Tibial nerve (tissue), 4 donors: ENCODE data around the gene PADI4. TPM values are rescaled to one million over a fixed set of nuclear protein-coding genes. Genes with fewer than 3 reads are reported as not detected.

Experiments used
- DNase-seq, 2 donors: peaks; one replicate each; pipeline ENCODE4 v3.0.0-alpha.2; 2019; ENCODE audit warnings: low spot score in 2 of 2
- H3K27ac ChIP-seq, 4 donors: fragments of 200-600 bp; sonication (generic) in 3 of 4; one replicate each; pipeline ENCODE4 v1.5.1; 2017 to 2019; ENCODE audit warnings: mild to moderate bottlenecking in 1 of 4
- H3K27me3 ChIP-seq, 2 donors: fragments of 200-600 bp; sonication (generic) in 1 of 2; one replicate each; pipeline versions ENCODE4 v1.5.1 to v1.6.0; 2017 to 2019
- H3K36me3 ChIP-seq, 3 donors: fragments of 200-600 bp; sonication (generic); one replicate each; pipeline ENCODE4 v1.5.1; 2018 to 2019
- H3K4me1 ChIP-seq, 4 donors: fragments of 200-600 bp; sonication (generic) in 3 of 4; one replicate each; pipeline ENCODE4 v1.5.1; 2017 to 2019
- H3K4me3 ChIP-seq, 4 donors: fragments of 200-600 bp; sonication (generic) in 3 of 4; one replicate each; pipeline ENCODE4 v1.5.1; 2017 to 2019; ENCODE audit warnings: mild to moderate bottlenecking in 1 of 4, moderate library complexity in 1 of 4
- H3K9me3 ChIP-seq, 4 donors: fragments of 200-600 bp; sonication (generic) in 3 of 4; one replicate each; pipeline ENCODE4 v1.5.1; 2017 to 2019
- EP300 ChIP-seq, 2 donors: sonication (generic); formaldehyde crosslinking; IDR thresholded peaks; one replicate each; pipeline ENCODE4 v1.6.1; 2017; ENCODE audit warnings: antibody characterized with exemption in 2 of 2, mild to moderate bottlenecking in 1 of 2
- POLR2A ChIP-seq, 2 donors: fragments of 450-650 bp; IDR thresholded peaks; one replicate each; pipeline ENCODE4 v1.6.1; 2017; ENCODE audit warnings: antibody characterized with exemption in 2 of 2, mild to moderate bottlenecking in 2 of 2, moderate library complexity in 2 of 2
- WGBS, 2 donors: methylation state at CpG; one replicate each; pipeline ENCODE4 v1.1.5; 2018; 5-methylcytosine and 5-hydroxymethylcytosine counted together
- total RNA-seq, 4 donors: library from RNA; depleted of rRNA; stranded (reverse); fragments of >200 nt; gene quantifications; one replicate each; pipeline ENCODE4 v1.1.0, GENCODE V29; 2016
- TF ChIP-seq, protein P1 (sequence below), 5 experiments: fragments of 200-600 bp in 3 of 5; fragments of 450-650 bp in 2 of 5; sonication (generic) in 3 of 5; IDR thresholded peaks; one replicate each; pipeline ENCODE4 v1.5.1; 2016 to 2019; ENCODE audit warnings: antibody characterized with exemption in 5 of 5, mild to moderate bottlenecking in 3 of 5, moderate library complexity in 2 of 5

PADI4 gene
- total RNA-seq, 4 donors from 2014 or later, result not detected

DNA sequence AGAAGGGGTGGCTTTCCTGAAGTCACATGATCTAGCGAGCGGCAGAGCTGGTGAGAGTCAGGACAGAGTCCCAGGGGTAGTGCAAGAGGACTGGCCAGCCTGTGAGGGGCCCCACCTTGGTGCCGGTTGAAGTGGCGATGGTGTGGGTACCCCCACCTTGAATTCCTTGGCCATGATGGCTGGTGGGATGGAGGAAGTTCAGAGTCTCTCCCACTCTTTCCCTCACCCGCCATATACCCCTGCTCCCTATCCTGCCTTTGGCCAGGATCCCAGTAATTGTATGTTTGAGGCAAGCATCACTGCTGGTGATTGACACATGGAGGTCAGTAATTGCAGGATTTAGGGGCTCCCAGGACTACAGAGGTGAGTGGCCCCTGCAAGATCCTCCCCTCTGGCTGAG is 47.3 kb upstream of the PADI4 start:
- no peak for DNase-seq
- no peaks in the 10 kb centered on the region for H3K4me1 ChIP-seq
- peaks cover 0 to 21% of the 10 kb centered on the region in 2 donors for H3K27me3 ChIP-seq
- TF ChIP-seq EP300 (IDR thresholded peaks at IDR 0.05), result no peak
- TF ChIP-seq, protein P1, sequence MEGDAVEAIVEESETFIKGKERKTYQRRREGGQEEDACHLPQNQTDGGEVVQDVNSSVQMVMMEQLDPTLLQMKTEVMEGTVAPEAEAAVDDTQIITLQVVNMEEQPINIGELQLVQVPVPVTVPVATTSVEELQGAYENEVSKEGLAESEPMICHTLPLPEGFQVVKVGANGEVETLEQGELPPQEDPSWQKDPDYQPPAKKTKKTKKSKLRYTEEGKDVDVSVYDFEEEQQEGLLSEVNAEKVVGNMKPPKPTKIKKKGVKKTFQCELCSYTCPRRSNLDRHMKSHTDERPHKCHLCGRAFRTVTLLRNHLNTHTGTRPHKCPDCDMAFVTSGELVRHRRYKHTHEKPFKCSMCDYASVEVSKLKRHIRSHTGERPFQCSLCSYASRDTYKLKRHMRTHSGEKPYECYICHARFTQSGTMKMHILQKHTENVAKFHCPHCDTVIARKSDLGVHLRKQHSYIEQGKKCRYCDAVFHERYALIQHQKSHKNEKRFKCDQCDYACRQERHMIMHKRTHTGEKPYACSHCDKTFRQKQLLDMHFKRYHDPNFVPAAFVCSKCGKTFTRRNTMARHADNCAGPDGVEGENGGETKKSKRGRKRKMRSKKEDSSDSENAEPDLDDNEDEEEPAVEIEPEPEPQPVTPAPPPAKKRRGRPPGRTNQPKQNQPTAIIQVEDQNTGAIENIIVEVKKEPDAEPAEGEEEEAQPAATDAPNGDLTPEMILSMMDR (IDR thresholded peaks at IDR 0.05), result no peak
- no peak for TF ChIP-seq POLR2A (IDR thresholded peaks at IDR 0.05)
- H3K4me3 ChIP-seq, result no peak overlapping the region
- WGBS, 2 donors, result 76 to 78% methylated on average over 5 of the region's 5 CpGs
- peaks cover 0 to 8% (median 0%) of the 10 kb centered on the region in 4 donors for H3K9me3 ChIP-seq
- no peak overlapping the region for H3K27ac ChIP-seq
- no peaks in the 10 kb centered on the region for H3K36me3 ChIP-seq

DNA sequence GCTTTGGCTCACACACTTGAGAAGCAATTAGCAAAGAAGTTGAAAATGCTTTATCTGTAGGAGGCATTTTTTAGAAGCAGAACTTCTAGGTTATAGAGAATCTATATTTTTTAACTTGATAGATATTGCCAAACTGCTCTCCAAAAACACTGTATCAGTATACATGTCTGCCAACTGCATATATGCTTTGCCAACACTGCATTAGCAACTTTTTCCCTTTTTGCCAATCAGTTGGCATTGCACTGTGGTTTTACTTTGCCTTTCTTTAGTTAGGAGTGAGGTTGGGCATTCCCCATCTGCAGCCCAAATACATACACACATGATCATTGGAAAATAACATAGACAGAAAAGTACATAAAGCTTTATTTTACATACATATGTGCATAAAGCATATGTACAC is 44.1 kb upstream of the PADI4 start:
- H3K27me3 ChIP-seq, result peaks cover 0 to 16% of the 10 kb centered on the region in 2 donors
- H3K4me1 ChIP-seq, result no peaks in the 10 kb centered on the region
- no peak overlapping the region for H3K27ac ChIP-seq
- no peaks in the 10 kb centered on the region for H3K36me3 ChIP-seq
- no peak for DNase-seq
- TF ChIP-seq, protein P1 (IDR thresholded peaks at IDR 0.05), result no peak
- TF ChIP-seq POLR2A (IDR thresholded peaks at IDR 0.05) (no peak), EP300 (IDR thresholded peaks at IDR 0.05) (no peak)
- peaks cover 0 to 8% (median 0%) of the 10 kb centered on the region in 4 donors for H3K9me3 ChIP-seq
- H3K4me3 ChIP-seq, result no peak overlapping the region

DNA sequence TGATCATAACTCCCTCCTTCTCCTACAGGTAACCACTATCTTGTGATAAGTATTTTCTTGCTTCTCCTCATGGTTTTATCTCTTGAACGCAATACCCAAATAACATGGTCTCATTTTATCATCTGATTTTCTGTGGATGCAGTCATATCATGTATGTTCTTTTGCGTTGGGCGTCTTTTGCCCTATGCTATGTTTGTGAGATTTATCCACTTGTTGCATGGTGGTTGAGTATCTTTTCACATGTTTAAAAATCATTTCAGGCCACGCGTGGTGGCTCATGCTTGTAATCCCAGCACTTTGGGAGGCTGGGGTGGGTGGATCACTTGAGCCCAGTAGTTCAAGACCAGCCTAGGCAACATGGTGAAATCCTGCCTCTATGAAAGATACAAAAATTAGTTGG is 43.5 kb upstream of the PADI4 start:
- DNase-seq, result no peak
- H3K4me1 ChIP-seq, result no peaks in the 10 kb centered on the region
- TF ChIP-seq, protein P1 (IDR thresholded peaks at IDR 0.05), result no peak
- TF ChIP-seq POLR2A (IDR thresholded peaks at IDR 0.05), result no peak
- no peak for TF ChIP-seq EP300 (IDR thresholded peaks at IDR 0.05)
- WGBS, 2 donors, result 93 to 95% methylated on average over 5 of the region's 5 CpGs
- peaks cover 0 to 8% (median 0%) of the 10 kb centered on the region in 4 donors for H3K9me3 ChIP-seq
- no peaks in the 10 kb centered on the region for H3K36me3 ChIP-seq
- H3K4me3 ChIP-seq, result no peak overlapping the region
- peaks cover 0 to 15% of the 10 kb centered on the region in 2 donors for H3K27me3 ChIP-seq
- H3K27ac ChIP-seq, result no peak overlapping the region

DNA sequence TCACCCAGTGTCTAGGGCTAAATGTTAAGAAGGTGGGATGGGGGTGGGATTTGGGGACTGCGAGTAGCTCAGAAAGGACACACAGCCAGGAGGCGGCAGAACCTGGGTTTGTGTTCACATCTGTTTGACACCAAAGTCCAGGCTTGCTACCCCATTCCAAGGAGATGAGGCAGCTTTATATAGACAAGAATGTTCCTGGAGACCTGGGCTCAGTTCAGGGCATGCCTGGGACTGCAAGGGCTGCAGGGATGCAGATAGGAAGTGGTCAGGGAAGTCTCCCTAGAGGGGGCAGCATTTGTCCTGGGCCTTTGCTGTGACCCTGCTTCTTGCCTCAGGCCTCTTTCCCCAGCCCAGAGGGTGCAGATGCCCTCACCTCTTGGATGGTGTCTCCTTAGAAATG is 42.8 kb upstream of the PADI4 start:
- no peak for DNase-seq
- Histone ChIP-seq H3K4me3 (no peak overlapping the region), H3K4me1 (no peaks in the 10 kb centered on the region), H3K36me3 (no peaks in the 10 kb centered on the region), H3K27ac (no peak overlapping the region), H3K9me3 (peaks cover 0 to 8% (median 0%) of the 10 kb centered on the region in 4 donors), H3K27me3 (peaks cover 0 to 9% of the 10 kb centered on the region in 2 donors)
- TF ChIP-seq, protein P1 (IDR thresholded peaks at IDR 0.05), result no peak
- 52 to 72% methylated on average over 2 of the region's 2 CpGs for WGBS, 2 donors

DNA sequence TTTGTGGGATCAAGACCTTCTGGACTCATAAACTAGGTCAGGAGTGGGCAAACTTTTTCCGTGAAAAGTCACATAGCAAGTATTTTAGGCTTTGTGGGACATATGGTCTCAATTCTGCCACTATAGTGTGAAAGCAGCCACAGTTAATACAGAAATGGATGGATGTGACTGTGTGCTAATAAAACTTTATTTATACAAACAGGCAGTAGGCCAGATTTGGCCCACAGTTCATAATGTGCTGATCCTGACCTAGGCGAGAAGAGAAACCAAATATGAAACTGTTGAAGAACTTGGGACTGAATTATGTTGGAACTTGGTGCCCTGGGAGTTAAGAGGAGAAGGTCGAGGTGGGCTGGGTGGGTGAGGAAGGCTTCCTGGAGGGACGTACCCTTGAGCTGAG is 42.0 kb upstream of the PADI4 start:
- no peak for DNase-seq
- WGBS, 2 donors, result 81 to 90% methylated on average over 4 of the region's 4 CpGs
- H3K4me3 ChIP-seq, result no peak overlapping the region
- H3K27ac ChIP-seq, result no peak overlapping the region
- H3K36me3 ChIP-seq, result no peaks in the 10 kb centered on the region
- TF ChIP-seq POLR2A (IDR thresholded peaks at IDR 0.05), result no peak
- TF ChIP-seq, protein P1 (IDR thresholded peaks at IDR 0.05), result no peak
- no peak for TF ChIP-seq EP300 (IDR thresholded peaks at IDR 0.05)
- peaks cover 0 to 3% of the 10 kb centered on the region in 2 donors for H3K27me3 ChIP-seq
- H3K4me1 ChIP-seq, result no peaks in the 10 kb centered on the region
- H3K9me3 ChIP-seq, result peaks cover 0 to 8% (median 0%) of the 10 kb centered on the region in 4 donors
